ENCODE results near the gene AOPEP. TPM values are rescaled to one million over a fixed set of nuclear protein-coding genes. Genes with fewer than 3 reads are reported as not detected.

AOPEP gene
- total RNA-seq, 1 experiment from 2014 or later: 15.0 TPM

GRCh38 chr9:94794476-94795167, 68.1 kb downstream of the AOPEP start:
- no peak overlapping the region for H3K27ac Mint-ChIP-seq
- TF ChIP-seq CTCF (conservative IDR thresholded peaks at IDR 0.05): no peak
- H3K9me3 Mint-ChIP-seq: no peaks in the 10 kb centered on the region
- H3K36me3 Mint-ChIP-seq (ENCODE audit: insufficient read depth in 1 of 3, low read depth in 3 of 3): peaks cover 3 to 20% (median 14%) of the 10 kb centered on the region in 3 experiments
- Histone ChIP-seq H2BK15ac (ENCODE audit: low read depth, low read length) (no peak overlapping the region), H3K4me2 (ENCODE audit: insufficient read depth, insufficient read length, low read length) (no peak overlapping the region), H3K9me3 (ENCODE audit: control insufficient read depth, low read depth, low read length) (no peaks in the 10 kb centered on the region), H3T11ph (ENCODE audit: low read length) (no peak overlapping the region), H3K23me2 (ENCODE audit: insufficient read length, low read depth, low read length, poor library complexity, severe bottlenecking) (no peaks in the 10 kb centered on the region), H3K27me3 (ENCODE audit: insufficient read depth, low read length) (no peaks in the 10 kb centered on the region), H2BK20ac (ENCODE audit: low read depth, low read length, poor library complexity, severe bottlenecking) (no peak overlapping the region), H4K20me1 (ENCODE audit: control insufficient read depth, insufficient read depth, insufficient read length) (no peaks in the 10 kb centered on the region), H2AK5ac (ENCODE audit: insufficient read length, low read length) (no peak overlapping the region), H4K8ac (replicated peaks; ENCODE audit: insufficient read length, low read depth, low read length) (no peak overlapping the region), H4K91ac (ENCODE audit: insufficient read length, low read depth, low read length) (no peak overlapping the region), H2BK12ac (ENCODE audit: insufficient read length, low read depth, low read length) (no peak overlapping the region), H2BK120ac (ENCODE audit: low read depth, low read length, poor library complexity, severe bottlenecking) (no peak overlapping the region), H2BK5ac (ENCODE audit: insufficient read length, low read length) (no peak overlapping the region), H3K4me1 (ENCODE audit: insufficient read depth, low read length) (no peaks in the 10 kb centered on the region), H3K79me2 (ENCODE audit: insufficient read depth, low read length) (no peaks in the 10 kb centered on the region), H3K27ac (ENCODE audit: insufficient read length, low read depth, low read length) (no peak overlapping the region), H3K9ac (ENCODE audit: extremely low read depth, insufficient read length, low read length) (no peak overlapping the region), H2AFZ (ENCODE audit: low read length) (no peak overlapping the region), H4K5ac (ENCODE audit: insufficient read length, low read depth, low read length) (no peak overlapping the region), H3K14ac (ENCODE audit: insufficient read depth, low read length) (no peak overlapping the region), H3K23ac (ENCODE audit: insufficient read length, low read depth, low read length) (no peak overlapping the region), H3K79me1 (ENCODE audit: insufficient read depth, low read depth, low read length, poor library complexity, severe bottlenecking) (no peaks in the 10 kb centered on the region), H3K4ac (ENCODE audit: low read depth, low read length) (no peak overlapping the region), H3K18ac (ENCODE audit: insufficient read length, low read depth, low read length) (no peak overlapping the region), H3K56ac (ENCODE audit: insufficient read length, low read depth, low read length) (no peak overlapping the region)
- no CpG with 5 or more reads among the region's 1 CpG for WGBS (ENCODE audit: extremely low coverage, insufficient read length, low lambda C conversion rate)
- no peaks in the 10 kb centered on the region for H3K4me1 Mint-ChIP-seq
- DNase-seq: no peak
- H3K4me3 Mint-ChIP-seq: no peak overlapping the region
- no peaks in the 10 kb centered on the region for H3K27me3 Mint-ChIP-seq (ENCODE audit: low read depth)
